Hepatocyte (in vitro differentiated cells): ENCODE results near the gene OLFM2. TPM values are rescaled to one million over a fixed set of nuclear protein-coding genes. Genes with fewer than 3 reads are reported as not detected.
"Not testable (repeated sequence)": the region's sequence is repeated elsewhere in the genome, so short reads cannot be mapped to it uniquely, and the experiment has no call there.

ENCODE experiments used
- DNase-seq: peaks from one replicate; pipeline ENCODE4 v3.0.0-alpha.2; 2016; ENCODE audit warnings: low spot score
- H2AFZ ChIP-seq: fragments of 200-600 bp; sonication (generic); 2 replicates; pipeline ENCODE4 v1.6.0; 2016; ENCODE audit warnings: antibody characterized with exemption, mild to moderate bottlenecking
- H3K27ac ChIP-seq: fragments of 200-600 bp; sonication (generic); 2 replicates; pipeline ENCODE4 v1.5.1; 2016; ENCODE audit warnings: mild to moderate bottlenecking
- H3K27me3 ChIP-seq: fragments of 200-600 bp; sonication (generic); 2 replicates; pipeline ENCODE4 v1.6.1; 2016
- H3K36me3 ChIP-seq: fragments of 200-600 bp; sonication (generic); replicated peaks from 2 replicates; pipeline ENCODE4 v1.5.1; 2016; ENCODE audit warnings: low read depth; ENCODE audit not compliant: insufficient read depth
- H3K4me1 ChIP-seq: fragments of 200-600 bp; sonication (generic); 2 replicates; pipeline ENCODE4 v1.5.1; 2016; ENCODE audit warnings: mild to moderate bottlenecking, moderate library complexity; ENCODE audit not compliant: insufficient read depth
- H3K4me2 ChIP-seq: fragments of 200-600 bp; sonication (generic); 2 replicates; pipeline ENCODE4 v1.6.0; 2016
- H3K4me3 ChIP-seq: fragments of 200-600 bp; sonication (generic); 2 replicates; pipeline ENCODE4 v1.5.1; 2016; ENCODE audit warnings: mild to moderate bottlenecking
- H3K79me2 ChIP-seq: fragments of 200-600 bp; sonication (generic); 2 replicates; pipeline ENCODE4 v1.6.0; 2017; ENCODE audit warnings: mild to moderate bottlenecking
- H3K9me2 ChIP-seq: fragments of 200-600 bp; sonication (generic); replicated peaks from 2 replicates; pipeline ENCODE4 v1.6.0; 2017; ENCODE audit warnings: mild to moderate bottlenecking; ENCODE audit not compliant: insufficient read depth
- H3K9me3 ChIP-seq: fragments of 200-600 bp; sonication (generic); 2 replicates; pipeline ENCODE4 v1.5.1; 2016; ENCODE audit warnings: low read depth, mild to moderate bottlenecking
- H4K20me1 ChIP-seq: fragments of 200-600 bp; sonication (generic); 2 replicates; pipeline ENCODE4 v1.6.0; 2016; ENCODE audit warnings: mild to moderate bottlenecking; ENCODE audit not compliant: insufficient read depth, poor library complexity, severe bottlenecking
- EZH2 ChIP-seq: fragments of 200-600 bp; sonication (generic); IDR thresholded peaks from 2 replicates; pipeline ENCODE4 v1.6.1; 2016; ENCODE audit warnings: antibody characterized with exemption, mild to moderate bottlenecking, borderline replicate concordance
- EZH2phosphoT487 ChIP-seq: fragments of 200-600 bp; sonication (generic); IDR thresholded peaks from one replicate; pipeline ENCODE4 v1.6.1; 2018; ENCODE audit warnings: antibody characterized with exemption, mild to moderate bottlenecking, low read depth, moderate library complexity; ENCODE audit not compliant: unreplicated experiment, severe bottlenecking
- WGBS: methylation state at CpG from one replicate; pipeline ENCODE4 v1.1.6; 2016; ENCODE audit warnings: low lambda C conversion rate; ENCODE audit errors: missing lambda C conversion rate; 5-methylcytosine and 5-hydroxymethylcytosine counted together
- polyA plus RNA-seq: library from polyadenylated mRNA; unstranded; fragments of >200 nt; fragmentation: Nextera tagmentation; extraction: Ambion mirVana; gene quantifications from 2 replicates; pipeline ENCODE4 v1.2.1, GENCODE V29; 2016
- total RNA-seq: library from RNA; depleted of rRNA; stranded (reverse); fragments of >200 nt; gene quantifications from 2 replicates; pipeline ENCODE4 v1.2.3, GENCODE V29; 2014
- TF ChIP-seq, protein P1 (sequence below): fragments of 200-600 bp; sonication (generic); IDR thresholded peaks from 2 replicates; pipeline ENCODE4 v1.5.1; 2016; ENCODE audit warnings: antibody characterized with exemption, mild to moderate bottlenecking; ENCODE audit not compliant: poor library complexity

OLFM2 gene
- total and polyA plus RNA-seq, 2 experiments from 2014 or later = 33.1 to 36.5 TPM

- H4K20me1 ChIP-seq = no peaks in the 10 kb centered on the region
- no peaks in the 10 kb centered on the region for H3K9me3 ChIP-seq
- no peak overlapping the region for H3K4me2 ChIP-seq
- H3K4me1 ChIP-seq = no peaks in the 10 kb centered on the region
- no peaks in the 10 kb centered on the region for H3K9me2 ChIP-seq
- H3K79me2 ChIP-seq = no peaks in the 10 kb centered on the region
- no peak overlapping the region for H3K4me3 ChIP-seq
- TF ChIP-seq, protein P1, sequence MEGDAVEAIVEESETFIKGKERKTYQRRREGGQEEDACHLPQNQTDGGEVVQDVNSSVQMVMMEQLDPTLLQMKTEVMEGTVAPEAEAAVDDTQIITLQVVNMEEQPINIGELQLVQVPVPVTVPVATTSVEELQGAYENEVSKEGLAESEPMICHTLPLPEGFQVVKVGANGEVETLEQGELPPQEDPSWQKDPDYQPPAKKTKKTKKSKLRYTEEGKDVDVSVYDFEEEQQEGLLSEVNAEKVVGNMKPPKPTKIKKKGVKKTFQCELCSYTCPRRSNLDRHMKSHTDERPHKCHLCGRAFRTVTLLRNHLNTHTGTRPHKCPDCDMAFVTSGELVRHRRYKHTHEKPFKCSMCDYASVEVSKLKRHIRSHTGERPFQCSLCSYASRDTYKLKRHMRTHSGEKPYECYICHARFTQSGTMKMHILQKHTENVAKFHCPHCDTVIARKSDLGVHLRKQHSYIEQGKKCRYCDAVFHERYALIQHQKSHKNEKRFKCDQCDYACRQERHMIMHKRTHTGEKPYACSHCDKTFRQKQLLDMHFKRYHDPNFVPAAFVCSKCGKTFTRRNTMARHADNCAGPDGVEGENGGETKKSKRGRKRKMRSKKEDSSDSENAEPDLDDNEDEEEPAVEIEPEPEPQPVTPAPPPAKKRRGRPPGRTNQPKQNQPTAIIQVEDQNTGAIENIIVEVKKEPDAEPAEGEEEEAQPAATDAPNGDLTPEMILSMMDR = no peak
- no peak for TF ChIP-seq EZH2phosphoT487
- TF ChIP-seq EZH2 = no peak
- no peak overlapping the region for H3K27ac ChIP-seq
- no peak for DNase-seq
- 94% methylated on average over 4 of the region's 4 CpGs for WGBS
- no peaks in the 10 kb centered on the region for H3K27me3 ChIP-seq
- no peaks in the 10 kb centered on the region for H3K36me3 ChIP-seq
- no peak overlapping the region for H2AFZ ChIP-seq
These were observed 12.9 kb downstream of the OLFM2 start for GRCh38 chr19:9923440-9923839.

- not testable (repeated sequence) for H3K9me2 ChIP-seq, H3K79me2 ChIP-seq, H3K9me3 ChIP-seq, H3K4me1 ChIP-seq, DNase-seq, H3K36me3 ChIP-seq, H4K20me1 ChIP-seq, H3K27me3 ChIP-seq, H2AFZ ChIP-seq, H3K4me3 ChIP-seq, H3K27ac ChIP-seq, H3K4me2 ChIP-seq
- WGBS = 93% methylated on average over 5 of the region's 5 CpGs
These were observed 13.4 kb downstream of the OLFM2 start for GRCh38 chr19:9922782-9923379.

DNA sequence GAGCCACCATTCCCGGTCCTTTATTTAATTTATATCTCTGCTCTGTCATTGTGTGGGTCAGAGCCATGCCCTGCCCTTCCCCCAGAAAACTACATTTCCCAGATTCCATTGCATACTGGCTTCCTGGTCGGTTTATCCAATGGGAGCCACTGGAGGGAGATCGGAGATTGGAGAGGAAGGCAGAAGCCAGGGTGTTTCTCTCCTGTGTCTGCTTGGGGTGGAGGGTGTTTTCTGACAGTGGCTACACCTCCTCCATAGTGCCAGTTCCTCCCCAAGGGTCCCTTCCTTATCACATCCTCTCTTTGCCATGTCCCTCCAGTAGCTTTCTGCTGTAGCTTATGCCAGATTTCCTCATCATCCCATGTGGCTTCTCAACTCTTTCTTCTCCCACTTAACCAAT lies 19.0 kb downstream of the OLFM2 start:
- Histone ChIP-seq H3K9me3 (no peaks in the 10 kb centered on the region), H4K20me1 (peaks cover 9% of the 10 kb centered on the region), H3K27ac (no peak overlapping the region), H3K27me3 (peaks cover 17% of the 10 kb centered on the region), H3K79me2 (no peaks in the 10 kb centered on the region), H2AFZ (no peak overlapping the region), H3K9me2 (no peaks in the 10 kb centered on the region), H3K4me3 (no peak overlapping the region), H3K4me2 (no peak overlapping the region), H3K36me3 (no peaks in the 10 kb centered on the region), H3K4me1 (peaks cover 6% of the 10 kb centered on the region)
- TF ChIP-seq, protein P1 = no peak
- TF ChIP-seq EZH2phosphoT487 (no peak), EZH2 (no peak)
- DNase-seq = peak; percentile 39
- 22% methylated on average over 3 of the region's 3 CpGs for WGBS

GRCh38 chr19:9916719-9917118 lies 19.6 kb downstream of the OLFM2 start:
- Histone ChIP-seq H2AFZ (no peak overlapping the region), H3K4me3 (no peak overlapping the region), H3K9me2 (no peaks in the 10 kb centered on the region), H3K36me3 (no peaks in the 10 kb centered on the region), H3K4me1 (peaks cover 6% of the 10 kb centered on the region), H3K9me3 (no peaks in the 10 kb centered on the region), H3K79me2 (no peaks in the 10 kb centered on the region), H3K27ac (no peak overlapping the region), H3K4me2 (no peak overlapping the region), H4K20me1 (peaks cover 10% of the 10 kb centered on the region), H3K27me3 (peaks cover 23% of the 10 kb centered on the region)
- TF ChIP-seq EZH2phosphoT487 = no peak
- TF ChIP-seq EZH2 = no peak
- WGBS = 64% methylated on average over 6 of the region's 6 CpGs
- DNase-seq = no peak
